OCI-LY1 (cell line): ENCODE results near the gene REM2.

Experiments
- EZH2 ChIP-seq: fragments of 200-600 bp; sonication (generic), shearing (Covaris generic); IDR thresholded peaks from 2 replicates; pipeline ENCODE4 v1.8.0; 2017; ENCODE audit warnings: borderline replicate concordance, mixed run types, mild to moderate bottlenecking, antibody characterized with exemption, low read length, moderate library complexity, mixed read lengths
- TF ChIP-seq, protein P1 (sequence below): fragments of 200-600 bp; sonication (generic), shearing (Covaris generic); IDR thresholded peaks from 2 replicates; pipeline ENCODE4 v1.5.1; 2017; ENCODE audit warnings: mild to moderate bottlenecking, antibody characterized with exemption, low read length, moderate library complexity, mixed read lengths

- TF ChIP-seq, protein P1, sequence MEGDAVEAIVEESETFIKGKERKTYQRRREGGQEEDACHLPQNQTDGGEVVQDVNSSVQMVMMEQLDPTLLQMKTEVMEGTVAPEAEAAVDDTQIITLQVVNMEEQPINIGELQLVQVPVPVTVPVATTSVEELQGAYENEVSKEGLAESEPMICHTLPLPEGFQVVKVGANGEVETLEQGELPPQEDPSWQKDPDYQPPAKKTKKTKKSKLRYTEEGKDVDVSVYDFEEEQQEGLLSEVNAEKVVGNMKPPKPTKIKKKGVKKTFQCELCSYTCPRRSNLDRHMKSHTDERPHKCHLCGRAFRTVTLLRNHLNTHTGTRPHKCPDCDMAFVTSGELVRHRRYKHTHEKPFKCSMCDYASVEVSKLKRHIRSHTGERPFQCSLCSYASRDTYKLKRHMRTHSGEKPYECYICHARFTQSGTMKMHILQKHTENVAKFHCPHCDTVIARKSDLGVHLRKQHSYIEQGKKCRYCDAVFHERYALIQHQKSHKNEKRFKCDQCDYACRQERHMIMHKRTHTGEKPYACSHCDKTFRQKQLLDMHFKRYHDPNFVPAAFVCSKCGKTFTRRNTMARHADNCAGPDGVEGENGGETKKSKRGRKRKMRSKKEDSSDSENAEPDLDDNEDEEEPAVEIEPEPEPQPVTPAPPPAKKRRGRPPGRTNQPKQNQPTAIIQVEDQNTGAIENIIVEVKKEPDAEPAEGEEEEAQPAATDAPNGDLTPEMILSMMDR, result no peak
- no peak for TF ChIP-seq EZH2
Measured at GRCh38 chr14:22844221-22845102, 38.6 kb upstream of the REM2 start.
